Transverse colon (tissue), 4 donors: ENCODE data around the gene FKBP5. TPM values are rescaled to one million over a fixed set of nuclear protein-coding genes. Genes with fewer than 3 reads are reported as not detected.
"Not testable (repeated sequence)": the region's sequence is repeated elsewhere in the genome, so short reads cannot be mapped to it uniquely, and the experiment has no call there.

Experiments
- DNase-seq: peaks from one replicate; pipeline ENCODE4 v3.0.0-alpha.2; 2019
- H3K27ac ChIP-seq, 4 donors: fragments of 200-600 bp; sonication (generic); 2 replicates each; pipeline ENCODE4 v1.5.1; 2016 to 2018; ENCODE audit warnings: inconsistent platforms in 4 of 4
- H3K27me3 ChIP-seq: fragments of 200-600 bp; sonication (generic); 2 replicates; pipeline ENCODE4 v1.5.1; 2017; ENCODE audit warnings: inconsistent platforms
- H3K36me3 ChIP-seq, 4 donors: fragments of 200-600 bp; sonication (generic); 2 replicates each; pipeline ENCODE4 v1.5.1; 2017 to 2019; ENCODE audit warnings: inconsistent platforms in 4 of 4
- H3K4me1 ChIP-seq, 4 donors: fragments of 200-600 bp; sonication (generic); 2 replicates each; pipeline ENCODE4 v1.5.1; 2017 to 2020; ENCODE audit warnings: inconsistent platforms in 4 of 4
- H3K4me3 ChIP-seq, 4 donors: fragments of 200-600 bp; sonication (generic); 1 replicate in 1 of 4; 2 replicates in 3 of 4; pipeline versions ENCODE4 v1.5.1 to v1.6.1; 2017 to 2019; ENCODE audit warnings: inconsistent platforms in 4 of 4
- H3K9me3 ChIP-seq, 2 donors: fragments of 200-600 bp; sonication (generic); 2 replicates each; pipeline ENCODE4 v1.5.1; 2017 to 2019; ENCODE audit warnings: inconsistent platforms in 2 of 2
- EP300 ChIP-seq: sonication (generic); formaldehyde crosslinking; IDR thresholded peaks from one replicate; pipeline ENCODE4 v1.6.1; 2017; ENCODE audit warnings: antibody characterized with exemption, low read depth
- POLR2A ChIP-seq: fragments of 450-650 bp; IDR thresholded peaks from one replicate; pipeline ENCODE4 v1.6.1; 2016; ENCODE audit warnings: antibody characterized with exemption, mild to moderate bottlenecking, moderate library complexity
- POLR2AphosphoS5 ChIP-seq, 3 donors: sonication (generic); formaldehyde crosslinking; IDR thresholded peaks; one replicate each; pipeline ENCODE4 v1.6.1; 2016; ENCODE audit warnings: antibody characterized with exemption in 3 of 3
- WGBS, 2 donors: methylation state at CpG; one replicate each; pipeline ENCODE4 v1.1.5; 2018; ENCODE audit warnings: low coverage in 1 of 2; 5-methylcytosine and 5-hydroxymethylcytosine counted together
- in situ Hi-C, 4 donors: fragments of 200-750 bp; cut with MboI; loops; one replicate each; pipeline versions ENCODE4 v1.15.0 to v1.15.1; 2017; ENCODE audit warnings: low sequenced_read_pairs in 3 of 4, low pct_ligation_motif_present in 1 of 4, low pct_unique_long_range_greater_than_20kb in 1 of 4
- intact Hi-C: fragments of 100-400 bp; cut with DNase I; formaldehyde crosslinking; loops from one replicate; pipeline ENCODE4 v1.15.1; 2023; ENCODE audit warnings: low total_unique reads
- total RNA-seq, 4 donors: library from RNA; depleted of rRNA; stranded (reverse); fragments of >200 nt; gene quantifications; one replicate each; pipeline ENCODE4 v1.1.0, GENCODE V29; 2016
- TF ChIP-seq, protein P1 (sequence below), 5 experiments: fragments of 200-600 bp in 3 of 5; fragments of 450-650 bp in 2 of 5; sonication (generic) in 3 of 5; IDR thresholded peaks; 1 replicate in 2 of 5; 2 replicates in 3 of 5; pipeline ENCODE4 v1.5.1; 2016 to 2017; ENCODE audit warnings: antibody characterized with exemption in 5 of 5, inconsistent platforms in 3 of 5, mild to moderate bottlenecking in 2 of 5, moderate library complexity in 1 of 5

The FKBP5 gene
- total RNA-seq, 4 donors from 2014 or later: 82.8 to 299 (median 254) TPM

DNA sequence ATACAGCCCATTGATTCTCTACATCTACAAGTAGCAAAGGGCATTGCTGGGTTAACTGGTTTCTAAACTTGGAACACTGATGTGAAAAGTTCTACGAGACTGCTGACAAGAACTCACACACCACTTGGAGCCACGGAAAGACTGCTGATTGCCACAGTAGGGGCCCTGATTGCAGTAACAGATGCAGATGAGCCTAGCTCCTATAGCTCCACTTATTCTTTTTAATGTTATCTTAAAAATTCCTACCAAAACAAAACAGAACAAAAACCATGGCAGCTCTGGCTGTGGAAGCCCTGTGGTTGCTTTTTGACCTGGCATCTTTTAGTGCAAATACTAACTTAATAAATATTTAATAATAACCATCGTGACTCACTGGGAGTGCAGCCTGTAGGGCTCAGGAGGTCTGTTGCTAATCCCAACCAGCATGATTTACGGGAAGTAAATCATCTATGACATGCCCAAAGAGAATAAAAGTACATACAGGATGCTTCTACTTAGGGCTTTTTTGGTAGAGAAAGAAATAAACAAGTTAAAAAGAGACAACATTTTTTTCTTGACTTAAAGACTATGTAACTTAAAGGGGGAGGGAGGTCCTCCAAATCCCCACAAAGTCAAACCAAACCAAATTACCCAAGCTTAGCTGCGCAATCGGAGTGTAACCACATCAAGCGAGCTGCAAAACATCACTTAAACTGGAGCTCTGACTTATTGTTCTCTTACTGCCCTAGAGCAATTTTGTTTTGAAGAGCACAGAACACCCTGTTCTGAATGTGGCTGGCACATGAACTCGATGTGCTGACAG lies 87.2 kb downstream of the FKBP5 start:
- Histone ChIP-seq H3K27ac (peak overlapping the region; percentile 87 to 90 (median 88)), H3K27me3 (no peaks in the 10 kb centered on the region), H3K4me3 (peak overlapping the region in 1 of 4 donors; percentile 23), H3K9me3 (no peaks in the 10 kb centered on the region), H3K36me3 (peaks cover 0 to 13% (median 4%) of the 10 kb centered on the region in 4 donors), H3K4me1 (peaks cover 28 to 75% (median 48%) of the 10 kb centered on the region in 4 donors)
- intact Hi-C loops: loop anchor here (1.0 kb wide), 1 partner anchor 131 kb away; no protein-coding TSS in a partner anchor
- 43 to 53% methylated on average over 5 to 8 of the region's 8 CpGs for WGBS, 2 donors
- TF ChIP-seq POLR2AphosphoS5 (IDR thresholded peaks at IDR 0.05) (peak; percentile 86 to 94 (median 92)), EP300 (peak; percentile 100), POLR2A (peak; percentile 23)
- TF ChIP-seq, protein P1, sequence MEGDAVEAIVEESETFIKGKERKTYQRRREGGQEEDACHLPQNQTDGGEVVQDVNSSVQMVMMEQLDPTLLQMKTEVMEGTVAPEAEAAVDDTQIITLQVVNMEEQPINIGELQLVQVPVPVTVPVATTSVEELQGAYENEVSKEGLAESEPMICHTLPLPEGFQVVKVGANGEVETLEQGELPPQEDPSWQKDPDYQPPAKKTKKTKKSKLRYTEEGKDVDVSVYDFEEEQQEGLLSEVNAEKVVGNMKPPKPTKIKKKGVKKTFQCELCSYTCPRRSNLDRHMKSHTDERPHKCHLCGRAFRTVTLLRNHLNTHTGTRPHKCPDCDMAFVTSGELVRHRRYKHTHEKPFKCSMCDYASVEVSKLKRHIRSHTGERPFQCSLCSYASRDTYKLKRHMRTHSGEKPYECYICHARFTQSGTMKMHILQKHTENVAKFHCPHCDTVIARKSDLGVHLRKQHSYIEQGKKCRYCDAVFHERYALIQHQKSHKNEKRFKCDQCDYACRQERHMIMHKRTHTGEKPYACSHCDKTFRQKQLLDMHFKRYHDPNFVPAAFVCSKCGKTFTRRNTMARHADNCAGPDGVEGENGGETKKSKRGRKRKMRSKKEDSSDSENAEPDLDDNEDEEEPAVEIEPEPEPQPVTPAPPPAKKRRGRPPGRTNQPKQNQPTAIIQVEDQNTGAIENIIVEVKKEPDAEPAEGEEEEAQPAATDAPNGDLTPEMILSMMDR (IDR thresholded peaks at IDR 0.05): peak in 1 of 5 experiments; percentile 6
- peak; percentile 69 for DNase-seq
- in situ Hi-C loops: no loop called here

DNA sequence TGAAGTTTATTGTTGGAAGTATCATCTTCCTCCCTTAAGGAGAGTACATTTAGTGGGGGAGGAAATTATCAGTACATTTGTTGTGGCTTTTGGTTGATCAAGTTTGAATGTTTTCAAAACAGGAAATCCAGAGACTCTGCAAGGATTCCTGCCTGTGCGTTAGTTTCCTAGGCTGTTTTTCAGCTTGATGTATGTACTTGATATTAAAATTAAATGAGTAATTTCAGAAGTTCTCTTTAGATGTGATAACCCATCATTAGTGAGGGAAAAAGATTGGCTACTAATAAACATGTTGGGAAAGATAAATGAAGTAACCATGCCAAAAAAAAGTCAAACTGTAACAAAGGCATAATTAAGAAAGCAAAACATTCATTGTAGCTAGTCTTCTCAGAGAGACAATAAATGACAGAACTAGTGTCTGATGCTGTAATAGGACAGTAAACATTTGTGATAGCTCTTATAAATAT lies 88.0 kb downstream of the FKBP5 start:
- TF ChIP-seq POLR2A (no peak), EP300 (no peak), POLR2AphosphoS5 (IDR thresholded peaks at IDR 0.05) (no peak)
- TF ChIP-seq, protein P1 (IDR thresholded peaks at IDR 0.05): no peak

DNA sequence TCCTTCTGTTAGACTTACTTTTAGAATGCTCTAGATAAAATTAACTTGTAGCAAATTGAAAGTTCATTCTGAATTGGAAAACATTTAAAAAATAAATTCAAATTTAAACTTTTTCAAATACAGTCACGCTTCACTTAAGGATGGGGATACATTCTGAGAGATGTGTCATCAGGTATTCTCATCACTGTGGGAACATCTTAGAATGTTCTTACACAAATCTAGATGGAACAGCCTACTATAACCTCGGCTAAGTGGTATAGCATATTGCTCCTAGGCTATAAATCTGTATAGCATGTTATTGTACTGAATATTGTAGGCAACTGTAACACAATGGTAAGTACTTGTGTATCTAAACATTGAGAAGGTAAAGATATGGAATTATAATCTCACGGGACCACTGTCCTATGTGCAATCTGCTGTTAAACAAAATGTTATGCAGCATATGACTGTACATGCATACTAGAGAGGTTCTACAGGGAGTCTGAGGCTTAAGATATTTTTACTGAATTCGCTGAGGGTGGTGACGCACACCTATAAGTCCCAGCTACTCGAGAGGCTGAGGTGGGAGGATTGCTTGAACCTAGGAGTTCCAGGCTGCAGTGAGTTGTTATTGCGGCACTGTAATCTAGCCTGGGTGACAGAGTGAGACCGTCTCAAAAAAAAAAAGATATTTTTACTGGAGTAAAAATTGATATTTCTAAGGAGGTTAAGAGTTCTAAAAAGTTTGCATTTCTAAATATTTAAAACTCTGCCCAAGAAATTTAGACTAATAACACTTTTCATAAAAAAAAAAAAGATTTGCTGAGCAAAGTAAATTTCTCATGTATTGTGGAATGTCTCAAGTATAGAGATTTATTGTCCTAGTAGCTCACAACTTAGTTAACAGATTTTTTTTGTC lies 88.7 kb downstream of the FKBP5 start:
- TF ChIP-seq, protein P1 (IDR thresholded peaks at IDR 0.05): no peak
- no peak for TF ChIP-seq POLR2AphosphoS5 (IDR thresholded peaks at IDR 0.05)
- TF ChIP-seq EP300: no peak
- TF ChIP-seq POLR2A: no peak
- no peak for DNase-seq
- no peaks in the 10 kb centered on the region for H3K27me3 ChIP-seq
- H3K4me3 ChIP-seq: no peak overlapping the region
- intact Hi-C loops (no loop called here), in situ Hi-C loops (no loop called here)
- H3K4me1 ChIP-seq: peaks cover 30 to 90% (median 54%) of the 10 kb centered on the region in 4 donors
- H3K36me3 ChIP-seq: peaks cover 0 to 29% (median 8%) of the 10 kb centered on the region in 4 donors
- 74 to 77% methylated on average over 6 to 8 of the region's 8 CpGs for WGBS, 2 donors
- peak overlapping the region; percentile 87 to 90 (median 88) for H3K27ac ChIP-seq
- H3K9me3 ChIP-seq: no peaks in the 10 kb centered on the region

More for the DNA sequence above, 88.0 kb downstream of the FKBP5 start:
- peaks cover 0 to 22% (median 8%) of the 10 kb centered on the region in 4 donors for H3K36me3 ChIP-seq
- peaks cover 30 to 84% (median 55%) of the 10 kb centered on the region in 4 donors for H3K4me1 ChIP-seq
- 43 to 47% methylated on average over 1 of the region's 1 CpG for WGBS, 2 donors
- H3K27ac ChIP-seq: peak overlapping the region; percentile 87 to 90 (median 88)
- H3K4me3 ChIP-seq: no peak overlapping the region
- no peaks in the 10 kb centered on the region for H3K27me3 ChIP-seq
- no peak for DNase-seq
- in situ Hi-C loops (no loop called here), intact Hi-C loops (no loop called here)
- H3K9me3 ChIP-seq: no peaks in the 10 kb centered on the region

DNA sequence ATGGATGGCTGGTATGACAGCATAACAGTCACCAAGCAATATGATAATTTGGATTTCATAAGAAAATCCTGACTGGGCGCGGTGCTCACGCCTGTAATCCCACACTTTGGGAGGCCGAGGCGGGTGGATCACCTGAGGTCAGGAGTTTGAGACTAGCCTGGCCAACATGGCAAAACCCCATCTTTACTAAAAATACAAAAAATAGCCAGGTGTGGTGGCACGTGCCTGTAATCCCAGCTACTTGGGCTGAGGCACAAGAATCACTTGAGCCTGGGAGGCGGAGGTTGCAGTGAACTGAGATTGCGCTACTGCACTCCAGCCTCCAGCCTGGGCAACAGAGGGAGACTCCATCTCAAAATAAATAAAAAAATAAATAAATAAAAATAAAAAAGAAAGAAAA lies 90.1 kb downstream of the FKBP5 start:
- peaks cover 29 to 85% (median 47%) of the 10 kb centered on the region in 4 donors for H3K4me1 ChIP-seq
- 97 to 100% methylated on average over 2 to 8 of the region's 8 CpGs for WGBS, 2 donors
- H3K4me3 ChIP-seq, DNase-seq, intact Hi-C loops, H3K27me3 ChIP-seq, H3K9me3 ChIP-seq, in situ Hi-C loops: not testable (repeated sequence)
- H3K27ac ChIP-seq: peak overlapping the region; percentile 87 to 90 (median 88)
- H3K36me3 ChIP-seq: peaks cover 0 to 36% (median 15%) of the 10 kb centered on the region in 4 donors
